ENCODE data around the gene FREM2.

DNA sequence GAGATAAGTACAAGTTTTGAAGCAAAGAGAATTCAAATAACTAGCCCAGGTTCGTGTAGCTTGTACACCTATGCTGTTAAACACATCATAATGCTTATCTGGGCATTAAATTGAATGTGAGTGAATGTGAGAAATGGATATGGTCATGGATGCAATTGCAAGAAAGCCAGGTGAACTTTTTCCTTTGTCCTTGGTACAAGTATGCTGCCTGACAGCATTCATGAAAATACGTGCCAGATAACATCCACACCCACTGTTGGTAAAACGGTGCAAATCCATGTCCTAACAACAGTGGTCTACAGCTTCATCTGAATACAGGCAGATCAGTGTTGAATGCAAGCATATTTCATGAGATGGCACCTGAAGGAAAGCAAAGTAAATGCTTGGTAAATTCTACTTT is 181.5 kb downstream of the FREM2 start:
- TF ChIP-seq, protein P1, sequence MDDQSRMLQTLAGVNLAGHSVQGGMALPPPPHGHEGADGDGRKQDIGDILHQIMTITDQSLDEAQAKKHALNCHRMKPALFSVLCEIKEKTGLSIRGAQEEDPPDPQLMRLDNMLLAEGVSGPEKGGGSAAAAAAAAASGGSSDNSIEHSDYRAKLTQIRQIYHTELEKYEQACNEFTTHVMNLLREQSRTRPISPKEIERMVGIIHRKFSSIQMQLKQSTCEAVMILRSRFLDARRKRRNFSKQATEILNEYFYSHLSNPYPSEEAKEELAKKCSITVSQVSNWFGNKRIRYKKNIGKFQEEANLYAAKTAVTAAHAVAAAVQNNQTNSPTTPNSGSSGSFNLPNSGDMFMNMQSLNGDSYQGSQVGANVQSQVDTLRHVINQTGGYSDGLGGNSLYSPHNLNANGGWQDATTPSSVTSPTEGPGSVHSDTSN (IDR thresholded peaks at IDR 0.05): no peak
- TF ChIP-seq EZH2phosphoT487 (IDR thresholded peaks at IDR 0.05; ENCODE audit: borderline replicate concordance, low read depth): no peak
- TF ChIP-seq MXI1 (IDR thresholded peaks at IDR 0.05; ENCODE audit: low read depth, low read length): no peak
- no peak for TF ChIP-seq SMC3 (IDR thresholded peaks at IDR 0.05; ENCODE audit: low read depth, low read length)
- TF ChIP-seq, protein P2, sequence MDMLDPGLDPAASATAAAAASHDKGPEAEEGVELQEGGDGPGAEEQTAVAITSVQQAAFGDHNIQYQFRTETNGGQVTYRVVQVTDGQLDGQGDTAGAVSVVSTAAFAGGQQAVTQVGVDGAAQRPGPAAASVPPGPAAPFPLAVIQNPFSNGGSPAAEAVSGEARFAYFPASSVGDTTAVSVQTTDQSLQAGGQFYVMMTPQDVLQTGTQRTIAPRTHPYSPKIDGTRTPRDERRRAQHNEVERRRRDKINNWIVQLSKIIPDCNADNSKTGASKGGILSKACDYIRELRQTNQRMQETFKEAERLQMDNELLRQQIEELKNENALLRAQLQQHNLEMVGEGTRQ (IDR thresholded peaks at IDR 0.05; ENCODE audit: borderline replicate concordance, low read depth, low read length): no peak
- TF ChIP-seq YY1 (IDR thresholded peaks at IDR 0.05; ENCODE audit: low read depth): no peak
